Measurements from ENCODE around the gene TNFRSF9.

Gene TNFRSF9

GRCh38 chr1:7898962-7899361 is 41.7 kb downstream of the TNFRSF9 start:
- ChIA-PET CTCF (interaction anchor here (1.0 kb wide), 1 partner anchor 146 kb away, joined by 3 read pairs; no protein-coding TSS in a partner anchor), POLR2A (no interaction called here)
- Histone ChIP-seq H3K4me1 (ENCODE audit: control extremely low read depth in 1 of 4, control insufficient read depth in 4 of 4, insufficient read depth in 4 of 4, low read length in 3 of 4) (peaks cover 0 to 10% (median 6%) of the 10 kb centered on the region in 4 experiments), H3K4me3 (ENCODE audit: control insufficient read depth in 1 of 7, extremely low read depth in 1 of 7, insufficient read depth in 4 of 7, low read depth in 2 of 7, low read length in 6 of 7) (no peak overlapping the region), H3K27me3 (replicated peaks in 2 of 5; ENCODE audit: control insufficient read depth in 4 of 5, insufficient read depth in 5 of 5, low read length in 4 of 5) (no peaks in the 10 kb centered on the region), H3K9me3 (ENCODE audit: control extremely low read depth in 1 of 5, control insufficient read depth in 4 of 5, insufficient read depth in 2 of 5, low read depth in 1 of 5, low read length in 4 of 5) (peaks cover 0 to 4% (median 0%) of the 10 kb centered on the region in 5 experiments), H3K36me3 (ENCODE audit: control insufficient read depth in 4 of 4, insufficient read depth in 4 of 4, low read length in 3 of 4) (no peaks in the 10 kb centered on the region), H3K27ac (ENCODE audit: insufficient read depth in 1 of 2, low read depth in 1 of 2, low read length in 2 of 2, poor library complexity in 1 of 2, severe bottlenecking in 2 of 2) (no peak overlapping the region)
- no peak for DNase-seq
- 93% methylated on average over 2 of the region's 5 CpGs for WGBS (ENCODE audit: insufficient coverage)

DNA sequence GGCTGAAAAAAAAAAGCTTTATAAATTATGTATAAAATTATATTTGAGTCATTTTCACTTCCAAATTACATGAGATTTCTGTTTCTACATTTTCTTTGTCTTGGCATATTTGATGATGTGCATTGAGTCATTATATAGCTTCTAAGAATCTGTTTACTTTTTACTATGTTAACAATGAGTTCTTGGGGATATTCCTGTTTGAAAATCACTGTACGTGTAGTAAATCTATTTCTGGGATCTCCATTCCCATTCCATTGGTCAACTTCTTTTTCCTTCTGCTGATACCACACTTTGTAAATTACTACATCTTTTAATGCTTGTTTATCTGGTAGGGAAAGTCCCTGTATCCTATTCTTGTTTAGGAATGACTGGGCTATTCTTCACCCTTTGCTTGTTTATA is 43.6 kb downstream of the TNFRSF9 start:
- H3K27me3 ChIP-seq (replicated peaks in 2 of 5; ENCODE audit: control insufficient read depth in 4 of 5, insufficient read depth in 5 of 5, low read length in 4 of 5): no peaks in the 10 kb centered on the region
- POLR2A ChIA-PET: interaction anchor here (0.5 kb wide), 1 partner anchor 848 kb away, joined by 3 read pairs; no protein-coding TSS in a partner anchor
- no peak overlapping the region for H3K27ac ChIP-seq (ENCODE audit: insufficient read depth in 1 of 2, low read depth in 1 of 2, low read length in 2 of 2, poor library complexity in 1 of 2, severe bottlenecking in 2 of 2)
- H3K36me3 ChIP-seq (ENCODE audit: control insufficient read depth in 4 of 4, insufficient read depth in 4 of 4, low read length in 3 of 4): no peaks in the 10 kb centered on the region
- H3K4me3 ChIP-seq (ENCODE audit: control insufficient read depth in 1 of 7, extremely low read depth in 1 of 7, insufficient read depth in 4 of 7, low read depth in 2 of 7, low read length in 6 of 7): no peak overlapping the region
- DNase-seq: no peak
- CTCF ChIA-PET: no interaction called here
- H3K4me1 ChIP-seq (ENCODE audit: control extremely low read depth in 1 of 4, control insufficient read depth in 4 of 4, insufficient read depth in 4 of 4, low read length in 3 of 4): peaks cover 0 to 10% (median 5%) of the 10 kb centered on the region in 4 experiments
- no CpG with 5 or more reads among the region's 1 CpG for WGBS (ENCODE audit: insufficient coverage)
- H3K9me3 ChIP-seq (ENCODE audit: control extremely low read depth in 1 of 5, control insufficient read depth in 4 of 5, insufficient read depth in 2 of 5, low read depth in 1 of 5, low read length in 4 of 5): peaks cover 0 to 4% (median 0%) of the 10 kb centered on the region in 5 experiments

- Histone ChIP-seq H3K4me1 (ENCODE audit: control extremely low read depth in 1 of 4, control insufficient read depth in 4 of 4, insufficient read depth in 4 of 4, low read length in 3 of 4) (no peaks in the 10 kb centered on the region), H3K27me3 (replicated peaks in 2 of 5; ENCODE audit: control insufficient read depth in 4 of 5, insufficient read depth in 5 of 5, low read length in 4 of 5) (peaks cover 0 to 2% (median 0%) of the 10 kb centered on the region in 5 experiments), H3K36me3 (ENCODE audit: control insufficient read depth in 4 of 4, insufficient read depth in 4 of 4, low read length in 3 of 4) (no peaks in the 10 kb centered on the region), H3K4me3 (ENCODE audit: control insufficient read depth in 1 of 7, extremely low read depth in 1 of 7, insufficient read depth in 4 of 7, low read depth in 2 of 7, low read length in 6 of 7) (no peak overlapping the region), H3K9me3 (ENCODE audit: control extremely low read depth in 1 of 5, control insufficient read depth in 4 of 5, insufficient read depth in 2 of 5, low read depth in 1 of 5, low read length in 4 of 5) (no peaks in the 10 kb centered on the region), H3K27ac (ENCODE audit: insufficient read depth in 1 of 2, low read depth in 1 of 2, low read length in 2 of 2, poor library complexity in 1 of 2, severe bottlenecking in 2 of 2) (no peak overlapping the region)
- ChIA-PET CTCF (no interaction called here), POLR2A (no interaction called here)
- DNase-seq: no peak
- WGBS (ENCODE audit: insufficient coverage): 95% methylated on average over 11 of the region's 13 CpGs
Observed at GRCh38 chr1:7893529-7894180, 47.0 kb downstream of the TNFRSF9 start.

GRCh38 chr1:7891804-7892203 is 48.8 kb downstream of the TNFRSF9 start:
- ChIA-PET CTCF (interaction anchor here (1.3 kb wide), 1 partner anchor 84 kb away, joined by 4 read pairs; no protein-coding TSS in a partner anchor), POLR2A (interaction anchor here (0.7 kb wide), 1 partner anchor 387 kb away, joined by 3 read pairs; no protein-coding TSS in a partner anchor)
- no peaks in the 10 kb centered on the region for H3K9me3 ChIP-seq (ENCODE audit: control extremely low read depth in 1 of 5, control insufficient read depth in 4 of 5, insufficient read depth in 2 of 5, low read depth in 1 of 5, low read length in 4 of 5)
- no peaks in the 10 kb centered on the region for H3K4me1 ChIP-seq (ENCODE audit: control extremely low read depth in 1 of 4, control insufficient read depth in 4 of 4, insufficient read depth in 4 of 4, low read length in 3 of 4)
- H3K36me3 ChIP-seq (ENCODE audit: control insufficient read depth in 4 of 4, insufficient read depth in 4 of 4, low read length in 3 of 4): no peaks in the 10 kb centered on the region
- no peak overlapping the region for H3K27ac ChIP-seq (ENCODE audit: insufficient read depth in 1 of 2, low read depth in 1 of 2, low read length in 2 of 2, poor library complexity in 1 of 2, severe bottlenecking in 2 of 2)
- H3K27me3 ChIP-seq (replicated peaks in 2 of 5; ENCODE audit: control insufficient read depth in 4 of 5, insufficient read depth in 5 of 5, low read length in 4 of 5): peaks cover 0 to 6% (median 3%) of the 10 kb centered on the region in 5 experiments
- no peak for DNase-seq
- H3K4me3 ChIP-seq (ENCODE audit: control insufficient read depth in 1 of 7, extremely low read depth in 1 of 7, insufficient read depth in 4 of 7, low read depth in 2 of 7, low read length in 6 of 7): no peak overlapping the region
- 62% methylated on average over 9 of the region's 9 CpGs for WGBS (ENCODE audit: insufficient coverage)

GRCh38 chr1:7890853-7891252 is 49.8 kb downstream of the TNFRSF9 start:
- ChIA-PET POLR2A (interaction anchor here (0.6 kb wide), 2 partner anchors 31 to 97 kb away, joined by 4 read pairs; no protein-coding TSS in a partner anchor), CTCF (no interaction called here)
- no peaks in the 10 kb centered on the region for H3K36me3 ChIP-seq (ENCODE audit: control insufficient read depth in 4 of 4, insufficient read depth in 4 of 4, low read length in 3 of 4)
- 100% methylated on average over 2 of the region's 2 CpGs for WGBS (ENCODE audit: insufficient coverage)
- no peak overlapping the region for H3K27ac ChIP-seq (ENCODE audit: insufficient read depth in 1 of 2, low read depth in 1 of 2, low read length in 2 of 2, poor library complexity in 1 of 2, severe bottlenecking in 2 of 2)
- H3K27me3 ChIP-seq (replicated peaks in 2 of 5; ENCODE audit: control insufficient read depth in 4 of 5, insufficient read depth in 5 of 5, low read length in 4 of 5): peaks cover 2 to 14% (median 6%) of the 10 kb centered on the region in 5 experiments
- no peaks in the 10 kb centered on the region for H3K4me1 ChIP-seq (ENCODE audit: control extremely low read depth in 1 of 4, control insufficient read depth in 4 of 4, insufficient read depth in 4 of 4, low read length in 3 of 4)
- H3K4me3 ChIP-seq (ENCODE audit: control insufficient read depth in 1 of 7, extremely low read depth in 1 of 7, insufficient read depth in 4 of 7, low read depth in 2 of 7, low read length in 6 of 7): no peak overlapping the region
- DNase-seq: no peak
- H3K9me3 ChIP-seq (ENCODE audit: control extremely low read depth in 1 of 5, control insufficient read depth in 4 of 5, insufficient read depth in 2 of 5, low read depth in 1 of 5, low read length in 4 of 5): no peaks in the 10 kb centered on the region

DNA sequence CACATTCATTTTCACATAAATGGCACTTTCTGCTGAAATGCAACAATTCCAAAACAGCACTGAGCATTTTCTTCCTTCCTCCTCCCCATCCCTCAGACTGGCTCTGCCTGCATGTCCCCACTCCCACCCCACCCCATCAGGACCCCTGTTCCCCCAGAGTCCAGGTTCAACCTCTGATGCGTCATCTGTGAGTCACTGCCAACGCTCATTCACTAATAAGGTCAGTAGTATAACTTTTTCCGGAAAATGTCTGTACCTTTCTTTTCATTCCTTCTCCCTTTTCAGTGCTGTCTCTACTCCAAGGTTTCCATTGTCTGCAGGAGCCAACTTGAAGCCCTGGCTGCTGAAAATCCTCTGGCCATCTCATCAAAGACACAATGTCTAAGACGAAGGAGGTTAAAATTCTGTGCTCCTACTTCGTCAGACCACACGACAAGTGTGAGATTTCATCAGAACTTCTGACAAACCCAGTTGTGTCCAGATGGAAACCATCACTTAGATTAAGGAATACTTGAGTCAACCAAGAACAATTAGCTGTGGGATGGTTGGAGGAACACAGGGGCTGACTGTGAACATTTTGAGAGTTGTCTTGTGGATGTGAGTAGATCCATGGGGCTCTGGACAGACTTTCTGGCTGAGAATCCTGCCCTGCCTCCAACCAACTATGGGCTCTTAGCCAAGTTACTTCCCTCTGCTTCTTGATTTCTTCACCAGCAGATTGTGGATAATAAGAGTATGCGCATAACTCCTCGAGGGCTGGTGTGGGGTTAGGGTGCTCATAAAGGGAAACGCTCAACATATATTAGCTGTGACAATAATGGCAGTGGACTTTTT is 52.2 kb downstream of the TNFRSF9 start:
- 93% methylated on average over 8 of the region's 9 CpGs for WGBS (ENCODE audit: insufficient coverage)
- DNase-seq: no peak
- CTCF ChIA-PET: no interaction called here
- H3K27ac ChIP-seq (ENCODE audit: insufficient read depth in 1 of 2, low read depth in 1 of 2, low read length in 2 of 2, poor library complexity in 1 of 2, severe bottlenecking in 2 of 2): no peak overlapping the region
- peaks cover 2 to 23% (median 10%) of the 10 kb centered on the region in 5 experiments for H3K27me3 ChIP-seq (replicated peaks in 2 of 5; ENCODE audit: control insufficient read depth in 4 of 5, insufficient read depth in 5 of 5, low read length in 4 of 5)
- POLR2A ChIA-PET: no interaction called here
- no peaks in the 10 kb centered on the region for H3K36me3 ChIP-seq (ENCODE audit: control insufficient read depth in 4 of 4, insufficient read depth in 4 of 4, low read length in 3 of 4)
- no peaks in the 10 kb centered on the region for H3K4me1 ChIP-seq (ENCODE audit: control extremely low read depth in 1 of 4, control insufficient read depth in 4 of 4, insufficient read depth in 4 of 4, low read length in 3 of 4)
- H3K4me3 ChIP-seq (ENCODE audit: control insufficient read depth in 1 of 7, extremely low read depth in 1 of 7, insufficient read depth in 4 of 7, low read depth in 2 of 7, low read length in 6 of 7): no peak overlapping the region
- peaks cover 0 to 3% (median 0%) of the 10 kb centered on the region in 5 experiments for H3K9me3 ChIP-seq (ENCODE audit: control extremely low read depth in 1 of 5, control insufficient read depth in 4 of 5, insufficient read depth in 2 of 5, low read depth in 1 of 5, low read length in 4 of 5)

- POLR2A ChIA-PET: interaction anchor here (0.6 kb wide), 1 partner anchor 861 kb away, joined by 3 read pairs; no protein-coding TSS in a partner anchor
- Histone ChIP-seq H3K36me3 (ENCODE audit: control insufficient read depth in 4 of 4, insufficient read depth in 4 of 4, low read length in 3 of 4) (no peaks in the 10 kb centered on the region), H3K27ac (ENCODE audit: insufficient read depth in 1 of 2, low read depth in 1 of 2, low read length in 2 of 2, poor library complexity in 1 of 2, severe bottlenecking in 2 of 2) (no peak overlapping the region), H3K4me1 (ENCODE audit: control extremely low read depth in 1 of 4, control insufficient read depth in 4 of 4, insufficient read depth in 4 of 4, low read length in 3 of 4) (no peaks in the 10 kb centered on the region), H3K9me3 (ENCODE audit: control extremely low read depth in 1 of 5, control insufficient read depth in 4 of 5, insufficient read depth in 2 of 5, low read depth in 1 of 5, low read length in 4 of 5) (peaks cover 0 to 3% (median 0%) of the 10 kb centered on the region in 5 experiments), H3K4me3 (ENCODE audit: control insufficient read depth in 1 of 7, extremely low read depth in 1 of 7, insufficient read depth in 4 of 7, low read depth in 2 of 7, low read length in 6 of 7) (no peak overlapping the region), H3K27me3 (replicated peaks in 2 of 5; ENCODE audit: control insufficient read depth in 4 of 5, insufficient read depth in 5 of 5, low read length in 4 of 5) (peaks cover 2 to 23% (median 10%) of the 10 kb centered on the region in 5 experiments)
- no peak for DNase-seq
- CTCF ChIA-PET: no interaction called here
- WGBS (ENCODE audit: insufficient coverage): 96% methylated on average over 7 of the region's 7 CpGs
Observed at GRCh38 chr1:7886405-7886745, 54.3 kb downstream of the TNFRSF9 start.

Data from common myeloid progenitor, CD34-positive (primary cell).